Measurements from ENCODE around the gene KDM1B.

DNA sequence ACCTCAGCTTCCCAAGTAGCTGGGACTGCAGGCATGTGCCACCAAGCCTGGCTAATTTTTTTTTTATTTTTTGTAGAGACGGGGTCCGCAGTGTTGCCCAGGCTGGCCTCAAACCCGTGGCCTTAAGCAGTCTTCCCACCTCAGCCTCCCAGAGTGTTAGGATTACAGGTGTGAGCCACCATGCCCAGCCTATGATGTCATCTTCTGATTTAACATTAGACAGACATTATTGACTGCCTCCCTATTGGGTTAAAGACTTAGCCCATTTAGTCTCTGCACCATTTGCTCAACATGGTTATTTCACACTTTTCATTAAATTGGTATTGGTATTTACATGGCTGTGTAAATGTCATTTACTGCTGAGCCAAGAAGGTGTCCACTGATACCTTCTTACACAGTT, 63.0 kb downstream of the KDM1B start:
- no peak for TF ChIP-seq CTCF (IDR thresholded peaks at IDR 0.05)
- TF ChIP-seq ZFX (IDR thresholded peaks at IDR 0.05; ENCODE audit: borderline replicate concordance) = no peak

All from 22Rv1 (cell line).